IMR-90 (cell line): ENCODE data around the gene SIDT1. TPM values are rescaled to one million over a fixed set of nuclear protein-coding genes. Genes with fewer than 3 reads are reported as not detected.

ENCODE experiments used
- ATAC-seq: fragments of 200-7000 bp; cut with Tn5 transposase; 2 replicates; pipeline ENCODE4 v1.9.1; 2020; ENCODE audit warnings: low read depth, mild to moderate bottlenecking, moderate library complexity
- BruUV-seq: library from RNA; stranded (reverse); fragments of 400-500 nt; replicated peaks from 2 replicates; lab custom pipeline; 2021; lab: Mats Ljungman, UMichigan
- CTCF ChIA-PET: fragments of 300-600 bp; formaldehyde crosslinking; extraction: SDS; loops from one replicate; lab custom pipeline; 2021; ENCODE audit warnings: antibody characterized with exemption; lab: Yijun Ruan, JAX
- POLR2A ChIA-PET: fragments of 300-600 bp; sonication (Branson Sonifier 250); formaldehyde crosslinking; loops from one replicate; lab custom pipeline; 2022; ENCODE audit warnings: antibody characterized with exemption; ENCODE audit not compliant: unreplicated experiment; lab: Charles Lee
- DNase-seq: peaks from one replicate; pipeline ENCODE4 v3.0.0; 2013
- H2AFZ ChIP-seq: replicated peaks from 2 replicates; pipeline ENCODE3; 2013; ENCODE audit warnings: low read length, mild to moderate bottlenecking; ENCODE audit not compliant: poor library complexity
- H2AK5ac ChIP-seq: 2 replicates; pipeline ENCODE4 v1.6.1; 2013; ENCODE audit warnings: low read depth, low read length, inconsistent platforms
- H2AK9ac ChIP-seq: replicated peaks from 2 replicates; pipeline ENCODE3; 2013; ENCODE audit warnings: mild to moderate bottlenecking, low read depth, low read length, moderate library complexity; ENCODE audit not compliant: poor library complexity
- H2BK120ac ChIP-seq: 2 replicates; pipeline ENCODE4 v1.6.1; 2013; ENCODE audit warnings: low read depth, low read length, inconsistent platforms
- H2BK15ac ChIP-seq: 3 replicates; pipeline ENCODE4 v1.6.1; 2013; ENCODE audit warnings: low read depth, low read length, inconsistent platforms
- H2BK20ac ChIP-seq: 2 replicates; pipeline ENCODE4 v1.6.1; 2013; ENCODE audit warnings: low read depth, mild to moderate bottlenecking, inconsistent platforms, low read length, moderate library complexity
- H2BK5ac ChIP-seq: 2 replicates; pipeline ENCODE4 v1.6.1; 2013; ENCODE audit warnings: mild to moderate bottlenecking, low read depth, low read length, inconsistent platforms; ENCODE audit not compliant: poor library complexity, severe bottlenecking
- H3K14ac ChIP-seq: replicated peaks from 2 replicates; pipeline ENCODE4 v1.6.1; 2013; ENCODE audit warnings: low read depth, low read length, inconsistent platforms
- H3K18ac ChIP-seq: 2 replicates; pipeline ENCODE4 v1.6.1; 2013; ENCODE audit warnings: low read depth, low read length, control low read depth
- H3K23ac ChIP-seq: 2 replicates; pipeline ENCODE4 v1.6.1; 2013; ENCODE audit warnings: low read depth, low read length, inconsistent platforms
- H3K27ac ChIP-seq: 2 replicates; pipeline ENCODE4 v1.5.1; 2013; ENCODE audit warnings: mild to moderate bottlenecking, control low read depth, low read length; ENCODE audit not compliant: insufficient read depth
- H3K27me3 ChIP-seq: 2 replicates; pipeline ENCODE4 v1.6.1; 2013; ENCODE audit warnings: low read length; ENCODE audit not compliant: control insufficient read depth, insufficient read depth
- H3K36me3 ChIP-seq: 2 replicates; pipeline ENCODE4 v1.6.1; 2013; ENCODE audit warnings: low read length, mixed read lengths; ENCODE audit not compliant: control insufficient read depth, insufficient read depth
- H3K4ac ChIP-seq: 2 replicates; pipeline ENCODE4 v1.6.1; 2013; ENCODE audit warnings: low read depth, low read length, inconsistent platforms
- H3K4me1 ChIP-seq: 2 replicates; pipeline ENCODE4 v1.6.1; 2013; ENCODE audit warnings: low read length, mixed read lengths; ENCODE audit not compliant: control insufficient read depth, insufficient read depth
- H3K4me2 ChIP-seq: 2 replicates; pipeline ENCODE4 v1.6.1; 2013; ENCODE audit warnings: low read depth, mild to moderate bottlenecking, control low read depth, low read length, moderate library complexity
- H3K4me3 ChIP-seq: 2 replicates; pipeline ENCODE4 v1.5.1; 2013; ENCODE audit warnings: low read depth, mild to moderate bottlenecking, control low read depth, low read length, moderate library complexity; ENCODE audit not compliant: insufficient read depth
- H3K56ac ChIP-seq: 2 replicates; pipeline ENCODE4 v1.6.1; 2013; ENCODE audit warnings: low read length, inconsistent platforms; ENCODE audit not compliant: insufficient read depth; ENCODE audit errors: extremely low read depth
- H3K79me1 ChIP-seq, 2 experiments: 2 replicates each; pipeline ENCODE4 v1.6.1; 2013; ENCODE audit warnings: low read length in 2 of 2, inconsistent platforms in 1 of 2, low read depth in 1 of 2
- H3K9ac ChIP-seq: 2 replicates; pipeline ENCODE4 v1.6.1; 2013; ENCODE audit warnings: low read depth, low read length, control low read depth
- H3K9me1 ChIP-seq: 2 replicates; pipeline ENCODE4 v1.6.1; 2013; ENCODE audit warnings: low read length, inconsistent platforms; ENCODE audit not compliant: insufficient read depth
- H3K9me3 ChIP-seq: 2 replicates; pipeline ENCODE4 v1.6.1; 2013; ENCODE audit warnings: low read length; ENCODE audit not compliant: control insufficient read depth, insufficient read depth
- H4K20me1 ChIP-seq: 2 replicates; pipeline ENCODE4 v1.6.1; 2013; ENCODE audit warnings: low read length, inconsistent platforms; ENCODE audit not compliant: insufficient read depth
- H4K5ac ChIP-seq: 2 replicates; pipeline ENCODE4 v1.6.1; 2013; ENCODE audit warnings: mild to moderate bottlenecking, low read depth, low read length, control low read depth
- H4K8ac ChIP-seq, 2 experiments: 2 replicates each; pipeline ENCODE4 v1.6.1; 2013; ENCODE audit warnings: low read depth in 2 of 2, low read length in 2 of 2, control low read depth in 1 of 2, inconsistent platforms in 1 of 2
- H4K91ac ChIP-seq: 2 replicates; pipeline ENCODE4 v1.6.1; 2013; ENCODE audit warnings: low read depth, low read length, inconsistent platforms; ENCODE audit not compliant: insufficient read depth
- BHLHE40 ChIP-seq: fragments of 150-350 bp; IDR thresholded peaks from 2 replicates; pipeline ENCODE4 v1.6.1; 2016; ENCODE audit warnings: mild to moderate bottlenecking, low read depth, low read length
- CEBPB ChIP-seq: IDR thresholded peaks from 2 replicates; pipeline ENCODE4 v1.6.1; 2012; ENCODE audit warnings: low read depth, low read length, improper control_type of control experiment
- CHD1 ChIP-seq: IDR thresholded peaks from 2 replicates; pipeline ENCODE4 v1.6.1; 2012; ENCODE audit warnings: low read depth, low read length, improper control_type of control experiment
- CTCF ChIP-seq: conservative IDR thresholded peaks from 2 replicates; pipeline ENCODE4 v1.5.1; 2012; ENCODE audit warnings: mild to moderate bottlenecking, low read depth, low read length, improper control_type of control experiment
- ELK1 ChIP-seq: fragments of 150-350 bp; IDR thresholded peaks from 2 replicates; pipeline ENCODE4 v1.6.1; 2016; ENCODE audit warnings: low read depth, mild to moderate bottlenecking, low read length, moderate library complexity, borderline replicate concordance
- FOS ChIP-seq: fragments of 150-350 bp; IDR thresholded peaks from 2 replicates; pipeline ENCODE4 v1.6.1; 2016; ENCODE audit warnings: low read depth, low read length
- MAFK ChIP-seq: IDR thresholded peaks from 2 replicates; pipeline ENCODE4 v1.6.1; 2012; ENCODE audit warnings: low read depth, low read length, improper control_type of control experiment
- MAZ ChIP-seq: IDR thresholded peaks from 2 replicates; pipeline ENCODE4 v1.6.1; 2012; ENCODE audit warnings: low read depth, mild to moderate bottlenecking, low read length, improper control_type of control experiment, moderate library complexity, borderline replicate concordance
- MXI1 ChIP-seq: IDR thresholded peaks from 2 replicates; pipeline ENCODE4 v1.6.1; 2012; ENCODE audit warnings: low read depth, mild to moderate bottlenecking, low read length, moderate library complexity, borderline replicate concordance
- NFE2L2 ChIP-seq: fragments of 150-350 bp; IDR thresholded peaks from 2 replicates; pipeline ENCODE4 v1.6.1; 2016; ENCODE audit warnings: low read depth, mild to moderate bottlenecking, low read length
- POLR2A ChIP-seq: IDR thresholded peaks from 2 replicates; pipeline ENCODE4 v1.6.1; 2012; ENCODE audit warnings: mild to moderate bottlenecking, low read depth, low read length
- RAD21 ChIP-seq: IDR thresholded peaks from 2 replicates; pipeline ENCODE4 v1.6.1; 2012; ENCODE audit warnings: low read length, improper control_type of control experiment
- RCOR1 ChIP-seq: IDR thresholded peaks from 2 replicates; pipeline ENCODE4 v1.6.1; 2012; ENCODE audit warnings: mild to moderate bottlenecking, low read length, improper control_type of control experiment; ENCODE audit not compliant: insufficient replicate concordance
- RFX5 ChIP-seq: IDR thresholded peaks from 2 replicates; pipeline ENCODE4 v1.8.0; 2012; ENCODE audit warnings: low read depth, mild to moderate bottlenecking, low read length, moderate library complexity
- SMC3 ChIP-seq: fragments of 150-350 bp; IDR thresholded peaks from 2 replicates; pipeline ENCODE4 v1.6.1; 2016; ENCODE audit warnings: low read depth, mild to moderate bottlenecking, antibody characterized with exemption, low read length, moderate library complexity
- USF2 ChIP-seq: fragments of 150-350 bp; IDR thresholded peaks from 2 replicates; pipeline ENCODE4 v1.6.1; 2017; ENCODE audit warnings: mild to moderate bottlenecking, antibody characterized with exemption, low read length, low read depth
- WGBS, 2 experiments: methylation state at CpG; one replicate each; pipeline versions ENCODE4 v1.1.5 to v1.1.7; 2013; ENCODE audit warnings: missing lambda C conversion rate in 2 of 2; ENCODE audit not compliant: insufficient read length in 1 of 2; ENCODE audit errors: extremely low coverage in 2 of 2; 5-methylcytosine and 5-hydroxymethylcytosine counted together
- dilution Hi-C: fragments of 300-500 bp; cut with HindIII; formaldehyde crosslinking; loops from one replicate; pipeline ENCODE4 v1.14.3; 2018; ENCODE audit warnings: low sequenced_read_pairs; ENCODE audit not compliant: unreplicated experiment
- in situ Hi-C: fragments of 300-500 bp; cut with MboI; formaldehyde crosslinking; loops from 3 replicates; pipeline ENCODE4 v1.14.3; 2019; ENCODE audit warnings: low sequenced_read_pairs, inconsistent platforms, mixed read lengths
- intact Hi-C: fragments of 100-400 bp; cut with micrococcal nuclease; formaldehyde crosslinking; loops from 2 replicates; pipeline ENCODE4 v1.10.0; 2022
- polyA plus RNA-seq, 3 experiments: library from polyadenylated mRNA; depleted of rRNA; stranded (reverse); fragments of >200 nt; gene quantifications; 2 replicates each; pipeline ENCODE4 v1.2.3, GENCODE V29; 2012; ENCODE audit warnings: low replicate concordance in 1 of 3
- total RNA-seq: library from RNA; depleted of rRNA; stranded (reverse); fragments of >200 nt; gene quantifications from 2 replicates; pipeline ENCODE4 v1.2.3, GENCODE V29; 2012

The SIDT1 gene
- total and polyA plus RNA-seq, 2 of the 4 experiments (the other 2 are of a cell fraction): not detected

- H3K14ac ChIP-seq: no peak overlapping the region
- H2AK5ac ChIP-seq: no peak overlapping the region
- WGBS, 2 experiments: no CpG with 5 or more reads among the region's 1 CpG
- H2BK15ac ChIP-seq: no peak overlapping the region; the same call in 2 of the 3 replicates
- intact Hi-C loops (no loop called here), dilution Hi-C loops (no loop called here), in situ Hi-C loops (no loop called here)
- TF ChIP-seq CHD1: no peak
- no peak for TF ChIP-seq CEBPB
- TF ChIP-seq ELK1: no peak
- no peak for TF ChIP-seq NFE2L2
- TF ChIP-seq RAD21: no peak
- TF ChIP-seq RCOR1: no peak
- TF ChIP-seq SMC3: no peak
- no peak for TF ChIP-seq USF2
- TF ChIP-seq RFX5: no peak
- no peak for TF ChIP-seq FOS
- TF ChIP-seq MAZ: no peak
- no peak for TF ChIP-seq POLR2A
- no peak for TF ChIP-seq MAFK
- TF ChIP-seq CTCF: no peak
- no peak for TF ChIP-seq BHLHE40
- no peak for TF ChIP-seq MXI1
- H3K9me1 ChIP-seq: peaks cover 11% of the 10 kb centered on the region
- BruUV-seq: no TSS peak
- H3K4me1 ChIP-seq: peaks cover 7% of the 10 kb centered on the region
- CTCF ChIA-PET: no interaction called here
- no peak overlapping the region for H4K91ac ChIP-seq
- no peak overlapping the region for H3K4me3 ChIP-seq
- H3K9ac ChIP-seq: no peak overlapping the region
- H3K27ac ChIP-seq: no peak overlapping the region
- no peak overlapping the region for H3K4ac ChIP-seq
- H4K20me1 ChIP-seq: no peaks in the 10 kb centered on the region
- POLR2A ChIA-PET: no interaction called here
- no peak overlapping the region for H2BK5ac ChIP-seq
- no peak overlapping the region for H2AFZ ChIP-seq
- ATAC-seq (no peak), DNase-seq (no peak)
- H3K23ac ChIP-seq: no peak overlapping the region; the same call in 1 of the 2 replicates
- no peak overlapping the region for H3K4me2 ChIP-seq
- no peak overlapping the region for H2BK20ac ChIP-seq
- no peak overlapping the region for H4K5ac ChIP-seq
- no peak overlapping the region for H3K18ac ChIP-seq
- no peak overlapping the region for H4K8ac ChIP-seq
- H3K27me3 ChIP-seq: no peaks in the 10 kb centered on the region
- H3K79me1 ChIP-seq: no peaks in the 10 kb centered on the region; a peak in 1 of 4 replicates
- peaks cover 23% of the 10 kb centered on the region for H3K36me3 ChIP-seq
- no peak overlapping the region for H2AK9ac ChIP-seq
- H3K56ac ChIP-seq: no peak overlapping the region
- H3K9me3 ChIP-seq: no peaks in the 10 kb centered on the region
- H2BK120ac ChIP-seq: no peak overlapping the region
Measured at GRCh38 chr3:113662824-113663223, 130.5 kb downstream of the SIDT1 start.
